GM10266 (cell line): ENCODE results near the gene OR5H14.
"Not testable (repeated sequence)": the region's sequence is repeated elsewhere in the genome, so short reads cannot be mapped to it uniquely, and the experiment has no call there.

ENCODE experiments used
- DNase-seq: peaks from one replicate; pipeline ENCODE4 v3.0.0; 2012; ENCODE audit errors: extremely low spot score
- CTCF ChIP-seq: IDR thresholded peaks from 2 replicates; pipeline ENCODE4 v1.5.1; 2012; ENCODE audit warnings: mild to moderate bottlenecking, low read depth; ENCODE audit not compliant: control insufficient read depth, insufficient read depth; ENCODE audit errors: missing control alignments

Gene OR5H14

GRCh38 chr3:98171071-98171470 lies 23.8 kb downstream of the OR5H14 start:
- no peak for TF ChIP-seq CTCF
- DNase-seq = no peak

- no peak for DNase-seq
- TF ChIP-seq CTCF = no peak
Measured at GRCh38 chr3:98172621-98173020, 25.3 kb downstream of the OR5H14 start.

- DNase-seq = no peak
Measured at GRCh38 chr3:98180319-98180890, 33.1 kb downstream of the OR5H14 start.

GRCh38 chr3:98182196-98182595 lies 34.9 kb downstream of the OR5H14 start:
- no peak for DNase-seq
- no peak for TF ChIP-seq CTCF

More at GRCh38 chr3:98180319-98180890, 33.1 kb downstream of the OR5H14 start:
- TF ChIP-seq CTCF = no peak

GRCh38 chr3:98185180-98185579 lies 37.9 kb downstream of the OR5H14 start:
- TF ChIP-seq CTCF = peak; percentile 8
- DNase-seq = no peak

- TF ChIP-seq CTCF = peak; percentile 32
- DNase-seq = peak; percentile 12
Measured at GRCh38 chr3:98188545-98188944, 41.3 kb downstream of the OR5H14 start.

GRCh38 chr3:98190911-98191310 lies 43.6 kb downstream of the OR5H14 start:
- DNase-seq = not testable (repeated sequence)

- not testable (repeated sequence) for DNase-seq
Measured at GRCh38 chr3:98196293-98196692, 49.0 kb downstream of the OR5H14 start.
